ENCODE measurements around the gene SLC12A6.

Gene SLC12A6

DNA sequence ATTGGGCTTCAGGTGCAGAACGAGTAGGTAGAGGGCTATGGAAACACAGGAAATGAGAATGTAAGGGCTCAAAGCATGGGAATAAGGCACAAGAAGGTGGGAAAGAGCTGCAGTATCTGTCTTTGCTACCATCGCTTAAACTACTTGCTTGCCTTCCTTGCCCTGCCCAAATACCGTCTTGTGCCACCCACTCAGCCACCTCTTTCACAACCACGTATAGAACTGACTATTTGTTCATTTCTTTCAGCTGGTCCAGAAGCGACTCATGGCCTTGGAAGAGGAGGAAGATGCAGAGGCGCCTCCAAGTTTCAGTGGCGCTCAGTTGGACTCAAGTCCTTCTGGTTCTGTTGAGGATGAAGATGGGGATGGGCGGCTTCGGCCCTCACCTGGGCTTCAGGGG, 17.7 kb upstream of the SLC12A6 start:
- Histone ChIP-seq H3K4me3 (ENCODE audit: low read depth, low read length) (no peak overlapping the region), H3K9me3 (ENCODE audit: control insufficient read depth, insufficient read depth, low read depth, low read length) (no peaks in the 10 kb centered on the region), H3K4me1 (ENCODE audit: control insufficient read depth, insufficient read depth, low read length) (no peaks in the 10 kb centered on the region), H3K27ac (ENCODE audit: extremely low read depth, low read depth, low read length) (no peak overlapping the region), H3K36me3 (ENCODE audit: control insufficient read depth in 2 of 2, insufficient read depth in 1 of 2, low read length in 2 of 2) (peaks cover 0 to 16% of the 10 kb centered on the region in 2 experiments; a peak in 1 of 3 replicates)
- ChIA-PET POLR2A (no interaction called here), CTCF (interaction anchor here (0.6 to 1.5 kb wide), 2 partner anchors 12 to 33 kb away, joined by 4 to 5 read pairs; partner anchors contain the start of gene NUTM1)
- TF ChIP-seq ZBTB8A (tag by site-specific recombination; IDR thresholded peaks at IDR 0.05) (no peak), ZNF514 (tag by site-specific recombination; IDR thresholded peaks at IDR 0.05) (no peak), SCRT1 (tag by site-specific recombination; IDR thresholded peaks at IDR 0.05; ENCODE audit: borderline replicate concordance) (no peak), ZNF654 (tag by site-specific recombination; IDR thresholded peaks at IDR 0.05; ENCODE audit: low read depth) (no peak), ZNF341 (tag by site-specific recombination; IDR thresholded peaks at IDR 0.05; ENCODE audit: low read depth) (no peak), ZNF311 (tag by site-specific recombination; IDR thresholded peaks at IDR 0.05; ENCODE audit: borderline replicate concordance) (no peak)
- TF ChIP-seq, protein P1, sequence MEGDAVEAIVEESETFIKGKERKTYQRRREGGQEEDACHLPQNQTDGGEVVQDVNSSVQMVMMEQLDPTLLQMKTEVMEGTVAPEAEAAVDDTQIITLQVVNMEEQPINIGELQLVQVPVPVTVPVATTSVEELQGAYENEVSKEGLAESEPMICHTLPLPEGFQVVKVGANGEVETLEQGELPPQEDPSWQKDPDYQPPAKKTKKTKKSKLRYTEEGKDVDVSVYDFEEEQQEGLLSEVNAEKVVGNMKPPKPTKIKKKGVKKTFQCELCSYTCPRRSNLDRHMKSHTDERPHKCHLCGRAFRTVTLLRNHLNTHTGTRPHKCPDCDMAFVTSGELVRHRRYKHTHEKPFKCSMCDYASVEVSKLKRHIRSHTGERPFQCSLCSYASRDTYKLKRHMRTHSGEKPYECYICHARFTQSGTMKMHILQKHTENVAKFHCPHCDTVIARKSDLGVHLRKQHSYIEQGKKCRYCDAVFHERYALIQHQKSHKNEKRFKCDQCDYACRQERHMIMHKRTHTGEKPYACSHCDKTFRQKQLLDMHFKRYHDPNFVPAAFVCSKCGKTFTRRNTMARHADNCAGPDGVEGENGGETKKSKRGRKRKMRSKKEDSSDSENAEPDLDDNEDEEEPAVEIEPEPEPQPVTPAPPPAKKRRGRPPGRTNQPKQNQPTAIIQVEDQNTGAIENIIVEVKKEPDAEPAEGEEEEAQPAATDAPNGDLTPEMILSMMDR (tag by site-specific recombination; IDR thresholded peaks at IDR 0.05), result no peak

DNA sequence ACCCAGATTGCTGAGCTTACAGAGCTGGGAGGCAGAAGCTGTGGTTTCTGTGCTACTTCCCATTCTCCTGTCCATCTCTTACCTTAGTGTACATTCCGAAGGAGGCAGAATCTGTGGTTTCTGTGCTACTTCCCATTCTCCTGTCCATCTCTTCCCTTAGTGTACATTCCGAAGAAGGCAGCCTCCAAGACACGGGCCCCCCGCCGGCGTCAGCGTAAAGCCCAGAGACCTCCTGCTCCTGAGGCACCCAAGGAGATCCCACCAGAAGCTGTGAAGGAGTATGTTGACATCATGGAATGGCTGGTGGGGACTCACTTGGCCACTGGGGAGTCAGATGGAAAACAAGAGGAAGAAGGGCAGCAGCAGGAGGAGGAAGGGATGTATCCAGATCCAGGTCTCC, 16.7 kb upstream of the SLC12A6 start:
- TF ChIP-seq SP7 (tag by site-specific recombination; IDR thresholded peaks at IDR 0.05), result no peak
- no peak for TF ChIP-seq ZNF311 (tag by site-specific recombination; IDR thresholded peaks at IDR 0.05; ENCODE audit: borderline replicate concordance)
- no peak for TF ChIP-seq ZBTB48 (tag by site-specific recombination; IDR thresholded peaks at IDR 0.05)
- no peak for TF ChIP-seq ZNF23 (tag by site-specific recombination; IDR thresholded peaks at IDR 0.05; ENCODE audit: borderline replicate concordance)
- no peak for TF ChIP-seq ZNF423 (tag by site-specific recombination; IDR thresholded peaks at IDR 0.05)
- TF ChIP-seq ZNF416 (tag by site-specific recombination; IDR thresholded peaks at IDR 0.05), result no peak
- no peak for TF ChIP-seq GLI4 (tag by site-specific recombination; IDR thresholded peaks at IDR 0.05)
- TF ChIP-seq ZNF354C (tag by site-specific recombination; IDR thresholded peaks at IDR 0.05; ENCODE audit: borderline replicate concordance, low read depth), result no peak
- no peak for TF ChIP-seq ZNF529 (tag by site-specific recombination; IDR thresholded peaks at IDR 0.05; ENCODE audit: insufficient replicate concordance)
- no peak for TF ChIP-seq ZNF501 (tag by site-specific recombination; IDR thresholded peaks at IDR 0.05)
- TF ChIP-seq, protein P2, sequence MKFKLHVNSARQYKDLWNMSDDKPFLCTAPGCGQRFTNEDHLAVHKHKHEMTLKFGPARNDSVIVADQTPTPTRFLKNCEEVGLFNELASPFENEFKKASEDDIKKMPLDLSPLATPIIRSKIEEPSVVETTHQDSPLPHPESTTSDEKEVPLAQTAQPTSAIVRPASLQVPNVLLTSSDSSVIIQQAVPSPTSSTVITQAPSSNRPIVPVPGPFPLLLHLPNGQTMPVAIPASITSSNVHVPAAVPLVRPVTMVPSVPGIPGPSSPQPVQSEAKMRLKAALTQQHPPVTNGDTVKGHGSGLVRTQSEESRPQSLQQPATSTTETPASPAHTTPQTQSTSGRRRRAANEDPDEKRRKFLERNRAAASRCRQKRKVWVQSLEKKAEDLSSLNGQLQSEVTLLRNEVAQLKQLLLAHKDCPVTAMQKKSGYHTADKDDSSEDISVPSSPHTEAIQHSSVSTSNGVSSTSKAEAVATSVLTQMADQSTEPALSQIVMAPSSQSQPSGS (tag by site-specific recombination; IDR thresholded peaks at IDR 0.05; ENCODE audit: low read depth), result no peak
- TF ChIP-seq ZNF654 (tag by site-specific recombination; IDR thresholded peaks at IDR 0.05; ENCODE audit: low read depth), result no peak
- no peak for TF ChIP-seq ZNF10 (tag by site-specific recombination; IDR thresholded peaks at IDR 0.05)
- TF ChIP-seq ZNF138 (tag by site-specific recombination; IDR thresholded peaks at IDR 0.05; ENCODE audit: borderline replicate concordance), result no peak
- Histone ChIP-seq H3K4me1 (ENCODE audit: control insufficient read depth, insufficient read depth, low read length) (no peaks in the 10 kb centered on the region), H3K9me3 (ENCODE audit: control insufficient read depth, insufficient read depth, low read depth, low read length) (no peaks in the 10 kb centered on the region), H3K36me3 (ENCODE audit: control insufficient read depth in 2 of 2, insufficient read depth in 1 of 2, low read length in 2 of 2) (peaks cover 0 to 8% of the 10 kb centered on the region in 2 experiments; a peak in 1 of 3 replicates), H3K4me3 (ENCODE audit: low read depth, low read length) (no peak overlapping the region), H3K27ac (ENCODE audit: extremely low read depth, low read depth, low read length) (no peak overlapping the region)
- CTCF ChIA-PET, result interaction anchor here (0.6 kb wide), 1 partner anchor 30 kb away, joined by 4 read pairs; no protein-coding TSS in a partner anchor
- POLR2A ChIA-PET, result no interaction called here

- H3K9me3 ChIP-seq (ENCODE audit: control insufficient read depth, insufficient read depth, low read depth, low read length), result no peaks in the 10 kb centered on the region
- no peaks in the 10 kb centered on the region for H3K4me1 ChIP-seq (ENCODE audit: control insufficient read depth, insufficient read depth, low read length)
- H3K36me3 ChIP-seq (ENCODE audit: control insufficient read depth in 2 of 2, insufficient read depth in 1 of 2, low read length in 2 of 2), result peaks cover 0 to 3% of the 10 kb centered on the region in 2 experiments; a peak in 1 of 3 replicates
- CTCF ChIA-PET, result no interaction called here
- POLR2A ChIA-PET, result no interaction called here
- H3K27ac ChIP-seq (ENCODE audit: extremely low read depth, low read depth, low read length), result no peak overlapping the region
- no peak overlapping the region for H3K4me3 ChIP-seq (ENCODE audit: low read depth, low read length)
- TF ChIP-seq ZNF623 (tag by site-specific recombination; IDR thresholded peaks at IDR 0.05) (no peak), ZNF341 (tag by site-specific recombination; IDR thresholded peaks at IDR 0.05; ENCODE audit: low read depth) (no peak), PRDM2 (tag by site-specific recombination; IDR thresholded peaks at IDR 0.05; ENCODE audit: borderline replicate concordance) (no peak), RBAK (tag by site-specific recombination; IDR thresholded peaks at IDR 0.05) (no peak)
Measured at GRCh38 chr15:34353627-34354026, 16.0 kb upstream of the SLC12A6 start.
